ENCODE results near the gene RRM1. TPM values are rescaled to one million over a fixed set of nuclear protein-coding genes. Genes with fewer than 3 reads are reported as not detected.
A peak's percentile ranks its signal among the peaks of the same experiment; 100 is the strongest.

Gene RRM1
- total RNA-seq, 1 donor from 2014 or later, result 44.0 TPM

GRCh38 chr11:4103269-4103668 lies 8.7 kb downstream of the RRM1 start:
- peaks cover 8% of the 10 kb centered on the region for H3K36me3 ChIP-seq (ENCODE audit: control insufficient read depth, insufficient read depth, low read length)
- no peak for TF ChIP-seq CTCF (IDR thresholded peaks at IDR 0.05; ENCODE audit: insufficient read depth, low read length, severe bottlenecking)
- FAIRE-seq, result no peak
- no peaks in the 10 kb centered on the region for H3K27me3 ChIP-seq (ENCODE audit: control insufficient read depth, insufficient read depth, low read length)
- H3K4me3 ChIP-seq (ENCODE audit: low read depth, low read length), result no peak overlapping the region
- DNase-seq (ENCODE audit: low read depth), result no peak

- Histone ChIP-seq H3K36me3 (ENCODE audit: control insufficient read depth, insufficient read depth, low read length) (peaks cover 8% of the 10 kb centered on the region), H3K27me3 (ENCODE audit: control insufficient read depth, insufficient read depth, low read length) (no peaks in the 10 kb centered on the region), H3K4me3 (ENCODE audit: low read depth, low read length) (no peak overlapping the region)
- no peak for TF ChIP-seq CTCF (IDR thresholded peaks at IDR 0.05; ENCODE audit: insufficient read depth, low read length, severe bottlenecking)
- FAIRE-seq (no peak), DNase-seq (ENCODE audit: low read depth) (no peak)
Measured at GRCh38 chr11:4105916-4106315, 11.3 kb downstream of the RRM1 start.

GRCh38 chr11:4111834-4112233 lies 17.2 kb downstream of the RRM1 start:
- FAIRE-seq (no peak), DNase-seq (ENCODE audit: low read depth) (no peak)
- H3K36me3 ChIP-seq (ENCODE audit: control insufficient read depth, insufficient read depth, low read length), result peaks cover 4% of the 10 kb centered on the region

GRCh38 chr11:4115128-4115527 lies 20.5 kb downstream of the RRM1 start:
- peaks cover 4% of the 10 kb centered on the region for H3K36me3 ChIP-seq (ENCODE audit: control insufficient read depth, insufficient read depth, low read length)
- FAIRE-seq (no peak), DNase-seq (ENCODE audit: low read depth) (no peak)
- no peaks in the 10 kb centered on the region for H3K27me3 ChIP-seq (ENCODE audit: control insufficient read depth, insufficient read depth, low read length)
- TF ChIP-seq CTCF (IDR thresholded peaks at IDR 0.05; ENCODE audit: insufficient read depth, low read length, severe bottlenecking), result no peak
- H3K4me3 ChIP-seq (ENCODE audit: low read depth, low read length), result no peak overlapping the region

More at GRCh38 chr11:4111834-4112233, 17.2 kb downstream of the RRM1 start:
- H3K27me3 ChIP-seq (ENCODE audit: control insufficient read depth, insufficient read depth, low read length), result no peaks in the 10 kb centered on the region
- TF ChIP-seq CTCF (IDR thresholded peaks at IDR 0.05; ENCODE audit: insufficient read depth, low read length, severe bottlenecking), result no peak
- no peak overlapping the region for H3K4me3 ChIP-seq (ENCODE audit: low read depth, low read length)

GRCh38 chr11:4118107-4118506 lies 23.5 kb downstream of the RRM1 start:
- Histone ChIP-seq H3K36me3 (ENCODE audit: control insufficient read depth, insufficient read depth, low read length) (peaks cover 2% of the 10 kb centered on the region), H3K27me3 (ENCODE audit: control insufficient read depth, insufficient read depth, low read length) (no peaks in the 10 kb centered on the region), H3K4me3 (ENCODE audit: low read depth, low read length) (no peak overlapping the region)
- FAIRE-seq (no peak), DNase-seq (ENCODE audit: low read depth) (peak; percentile 46)
- TF ChIP-seq CTCF (IDR thresholded peaks at IDR 0.05; ENCODE audit: insufficient read depth, low read length, severe bottlenecking), result no peak

GRCh38 chr11:4123218-4123617 lies 28.6 kb downstream of the RRM1 start:
- Histone ChIP-seq H3K4me3 (ENCODE audit: low read depth, low read length) (no peak overlapping the region), H3K36me3 (ENCODE audit: control insufficient read depth, insufficient read depth, low read length) (peaks cover 8% of the 10 kb centered on the region), H3K27me3 (ENCODE audit: control insufficient read depth, insufficient read depth, low read length) (no peaks in the 10 kb centered on the region)
- no peak for TF ChIP-seq CTCF (IDR thresholded peaks at IDR 0.05; ENCODE audit: insufficient read depth, low read length, severe bottlenecking)
- FAIRE-seq (no peak), DNase-seq (ENCODE audit: low read depth) (no peak)

Data from bronchial epithelial cell (primary cell).